ENCODE results near the gene FBXL19. TPM values are rescaled to one million over a fixed set of nuclear protein-coding genes. Genes with fewer than 3 reads are reported as not detected.
A peak's percentile ranks its signal among the peaks of the same experiment; 100 is the strongest.

Gene FBXL19
- total and polyA plus RNA-seq, 2 of the 13 experiments (the other 11 are each of a cell fraction or from before 2014, with no cell fraction given), result 6.0 to 13.7 TPM

- TF ChIP-seq SRY (CRISPR knock-in tag; IDR thresholded peaks at IDR 0.05) (peak; percentile 93; the same call in 1 of the 2 replicates), ZNF121 (CRISPR knock-in tag; IDR thresholded peaks at IDR 0.05) (peak; percentile 37; the same call in 1 of the 2 replicates), ZFP62 (CRISPR knock-in tag; IDR thresholded peaks at IDR 0.05) (0 out of 2 replicates have a peak, but pooled peaks have one; percentile 61), TCF7 (IDR thresholded peaks at IDR 0.05; ENCODE audit: low read depth) (0 out of 2 replicates have a peak, but pooled peaks have one; percentile 17), GATAD1 (CRISPR knock-in tag; IDR thresholded peaks at IDR 0.05) (peak; percentile 94), BCL3 (CRISPR knock-in tag; IDR thresholded peaks at IDR 0.05) (peak; percentile 1; the same call in 1 of the 2 replicates), GLMP (CRISPR knock-in tag; IDR thresholded peaks at IDR 0.05; ENCODE audit: borderline replicate concordance) (no peak), ZBTB20 (CRISPR knock-in tag; IDR thresholded peaks at IDR 0.05; ENCODE audit: borderline replicate concordance, low read depth) (peak; percentile 39; the same call in 1 of the 2 replicates), NFAT5 (CRISPR knock-in tag; IDR thresholded peaks at IDR 0.05) (0 out of 2 replicates have a peak, but pooled peaks have one; percentile 35), ISX (CRISPR knock-in tag; conservative IDR thresholded peaks at IDR 0.05) (0 out of 2 replicates have a peak, but pooled peaks have one; percentile 21), ZGPAT (CRISPR knock-in tag; IDR thresholded peaks at IDR 0.05) (peak; percentile 68), ZNF720 (CRISPR knock-in tag; IDR thresholded peaks at IDR 0.05) (no peak), ZNF24 (IDR thresholded peaks at IDR 0.05) (peak; percentile 9; the same call in 1 of the 2 replicates), FOSL2 (CRISPR knock-in tag; IDR thresholded peaks at IDR 0.05) (peak; percentile 53; the same call in 1 of the 2 replicates), MAZ (IDR thresholded peaks at IDR 0.05; ENCODE audit: borderline replicate concordance, low read depth, low read length) (peak; percentile 97), MAZ (CRISPR knock-in tag; IDR thresholded peaks at IDR 0.05; ENCODE audit: low read depth) (peak; percentile 97), EED (CRISPR knock-in tag; IDR thresholded peaks at IDR 0.05) (0 out of 2 replicates have a peak, but pooled peaks have one; percentile 44), GPN1 (CRISPR knock-in tag; IDR thresholded peaks at IDR 0.05; ENCODE audit: borderline replicate concordance) (no peak), CENPT (CRISPR knock-in tag; IDR thresholded peaks at IDR 0.05; ENCODE audit: low read depth) (no peak; the same call in 1 of the 2 replicates), ZFP36L2 (CRISPR knock-in tag; IDR thresholded peaks at IDR 0.05) (peak; percentile 58; the same call in 1 of the 2 replicates)
Measured at GRCh38 chr16:30957456-30958174, 34.2 kb downstream of the FBXL19 start, which contains the start of gene SETD1A (continued).

All from HepG2 (cell line).